Calu3 (cell line): ENCODE measurements around the gene SPON1. TPM values are rescaled to one million over a fixed set of nuclear protein-coding genes. Genes with fewer than 3 reads are reported as not detected.

Experiments used
- BruUV-seq: library from RNA; stranded (reverse); fragments of 400-500 nt; replicated peaks from 2 replicates; lab custom pipeline; 2021; lab: Mats Ljungman, UMichigan
- CTCF ChIA-PET: fragments of 300-600 bp; sonication (Branson Sonifier 250); formaldehyde crosslinking; loops from one replicate; lab custom pipeline; 2022; ENCODE audit warnings: antibody characterized with exemption; lab: Charles Lee
- DNase-seq: peaks from one replicate; pipeline ENCODE4 v3.0.0; 2022
- H3K27ac Mint-ChIP-seq: one replicate; pipeline ENCODE4 v1.8.0; 2022; ENCODE audit warnings: mixed read lengths; ENCODE audit not compliant: unreplicated experiment
- H3K27me3 Mint-ChIP-seq: one replicate; pipeline ENCODE4 v1.8.0; 2022; ENCODE audit warnings: mixed read lengths; ENCODE audit not compliant: unreplicated experiment
- H3K36me3 Mint-ChIP-seq: one replicate; pipeline ENCODE4 v1.8.0; 2022; ENCODE audit warnings: mild to moderate bottlenecking, moderate library complexity, mixed read lengths; ENCODE audit not compliant: insufficient read depth, unreplicated experiment
- H3K4me1 Mint-ChIP-seq: one replicate; pipeline ENCODE4 v1.8.0; 2022; ENCODE audit warnings: mild to moderate bottlenecking, low read depth, mixed read lengths; ENCODE audit not compliant: unreplicated experiment
- H3K4me3 Mint-ChIP-seq: one replicate; pipeline ENCODE4 v1.8.0; 2022; ENCODE audit warnings: mild to moderate bottlenecking, low read depth, moderate library complexity, mixed read lengths; ENCODE audit not compliant: unreplicated experiment
- H3K9me3 Mint-ChIP-seq: one replicate; pipeline ENCODE4 v1.8.0; 2022; ENCODE audit warnings: low read depth, mixed read lengths; ENCODE audit not compliant: unreplicated experiment
- CTCF ChIP-seq: fragments of 200-600 bp; IDR thresholded peaks from one replicate; pipeline ENCODE4 v1.8.0; 2022; ENCODE audit warnings: antibody characterized with exemption; ENCODE audit not compliant: unreplicated experiment
- intact Hi-C: fragments of 100-400 bp; cut with micrococcal nuclease; formaldehyde crosslinking; loops from one replicate; pipeline ENCODE4 v1.10.0; 2022; ENCODE audit not compliant: unreplicated experiment
- total RNA-seq: library from RNA; stranded (reverse); gene quantifications from 2 replicates; pipeline ENCODE4 v1.2.3, GENCODE V29; 2022

Gene SPON1
- total RNA-seq, 1 experiment from 2014 or later, result not detected

- no peak for DNase-seq
- Mint-ChIP-seq H3K4me3 (no peak overlapping the region), H3K27ac (no peak overlapping the region), H3K9me3 (peaks cover 3% of the 10 kb centered on the region), H3K4me1 (peaks cover 6% of the 10 kb centered on the region), H3K27me3 (no peaks in the 10 kb centered on the region), H3K36me3 (no peaks in the 10 kb centered on the region)
- no TSS peak for BruUV-seq
- CTCF ChIA-PET, result no interaction called here
- intact Hi-C loops, result no loop called here
- TF ChIP-seq CTCF, result no peak
Measured at GRCh38 chr11:14119357-14119756, 156.8 kb downstream of the SPON1 start.

- Mint-ChIP-seq H3K36me3 (no peaks in the 10 kb centered on the region), H3K27ac (no peak overlapping the region), H3K4me3 (no peak overlapping the region), H3K4me1 (peaks cover 15% of the 10 kb centered on the region), H3K27me3 (peaks cover 2% of the 10 kb centered on the region), H3K9me3 (peaks cover 17% of the 10 kb centered on the region)
- no TSS peak for BruUV-seq
- CTCF ChIA-PET, result no interaction called here
- no peak for DNase-seq
- intact Hi-C loops, result no loop called here
- no peak for TF ChIP-seq CTCF
Measured at GRCh38 chr11:14124350-14124749, 161.8 kb downstream of the SPON1 start.

- BruUV-seq, result no TSS peak
- peaks cover 17% of the 10 kb centered on the region for H3K9me3 Mint-ChIP-seq
- H3K36me3 Mint-ChIP-seq, result no peaks in the 10 kb centered on the region
- no peak overlapping the region for H3K4me3 Mint-ChIP-seq
- CTCF ChIA-PET, result no interaction called here
- intact Hi-C loops, result no loop called here
- H3K27me3 Mint-ChIP-seq, result peaks cover 7% of the 10 kb centered on the region
- DNase-seq, result no peak
- H3K27ac Mint-ChIP-seq, result no peak overlapping the region
- TF ChIP-seq CTCF, result no peak
- peaks cover 15% of the 10 kb centered on the region for H3K4me1 Mint-ChIP-seq
Measured at GRCh38 chr11:14124886-14125285, 162.4 kb downstream of the SPON1 start.

GRCh38 chr11:14125529-14125928 lies 163.0 kb downstream of the SPON1 start:
- Mint-ChIP-seq H3K27ac (peak overlapping the region; percentile 51), H3K9me3 (peaks cover 17% of the 10 kb centered on the region), H3K36me3 (no peaks in the 10 kb centered on the region), H3K4me1 (peaks cover 15% of the 10 kb centered on the region), H3K4me3 (no peak overlapping the region), H3K27me3 (peaks cover 14% of the 10 kb centered on the region)
- no peak for TF ChIP-seq CTCF
- CTCF ChIA-PET, result no interaction called here
- DNase-seq, result peak; percentile 67
- BruUV-seq, result no TSS peak
- intact Hi-C loops, result no loop called here
